ENCODE data around the gene METTL6. TPM values are rescaled to one million over a fixed set of nuclear protein-coding genes. Genes with fewer than 3 reads are reported as not detected.
A peak's percentile ranks its signal among the peaks of the same experiment; 100 is the strongest.

Gene METTL6
- total and polyA plus RNA-seq, 10 of the 15 experiments (the other 5 are each of a cell fraction or from before 2014, with no cell fraction given): 13.8 to 29.6 (median 20.8) TPM

- TF ChIP-seq IRF3 (IDR thresholded peaks at IDR 0.05) (0 out of 2 replicates have a peak, but pooled peaks have one; percentile 49), IKZF1 (conservative IDR thresholded peaks at IDR 0.05) (peak; percentile 46), STAT1 (conservative IDR thresholded peaks at IDR 0.05) (0 out of 2 replicates have a peak, but pooled peaks have one; percentile 75), RELA (IDR thresholded peaks at IDR 0.05; ENCODE audit: borderline replicate concordance, partially characterized antibody) (peak; percentile 81), WRNIP1 (IDR thresholded peaks at IDR 0.05; ENCODE audit: borderline replicate concordance, low read depth, low read length) (no peak)
These were observed 49.2 kb downstream of the METTL6 start (continued) for GRCh38 chr3:15377961-15378791.

DNA sequence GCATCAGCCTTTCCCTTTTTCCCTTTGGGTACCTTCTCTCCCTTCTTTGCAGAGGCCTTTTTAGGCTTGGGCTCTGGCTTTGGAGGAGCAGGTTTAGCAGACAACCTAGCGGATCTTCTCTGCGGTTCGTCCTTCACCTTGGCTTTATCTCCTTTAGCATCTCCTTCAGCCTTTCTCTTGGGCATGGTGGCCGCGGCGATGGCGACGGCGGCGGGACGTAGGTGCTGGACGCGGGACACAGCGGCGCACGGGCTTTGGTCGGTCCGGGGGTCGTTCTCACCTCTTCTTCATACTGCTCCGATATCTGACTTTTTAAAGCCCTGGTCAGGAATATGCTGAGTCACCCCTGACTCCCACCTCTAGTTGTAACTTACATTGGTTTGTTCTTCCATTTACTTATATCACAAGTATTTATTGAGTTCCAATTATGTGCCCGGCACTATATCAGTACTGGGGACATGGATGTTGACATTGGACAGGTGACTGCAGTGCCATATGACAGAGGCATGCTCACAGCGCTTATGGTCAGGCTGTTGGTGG lies 51.8 kb downstream of the METTL6 start:
- WGBS (ENCODE audit: insufficient coverage, insufficient replicate concordance, low lambda C conversion rate, missing lambda C conversion rate): 92% methylated on average over 22 of the region's 22 CpGs
- SMC1A ChIA-PET (ENCODE audit: uncharacterized antibody, unreplicated experiment): interaction anchor here (1.3 to 7.0 kb wide), 3 partner anchors 10 to 107 kb away, joined by 3 to 136 read pairs (median 9); no protein-coding TSS in a partner anchor
- Histone ChIP-seq H3K79me2 (ENCODE audit: control insufficient read depth, insufficient read depth, low read length) (no peaks in the 10 kb centered on the region), H3K4me3 (no peak overlapping the region), H3K4me1 (ENCODE audit: control insufficient read depth, insufficient read depth, low read length) (peaks cover 3% of the 10 kb centered on the region), H3K9ac (ENCODE audit: control insufficient read depth, insufficient read depth, low read length) (no peak overlapping the region), H3K9me3 (replicated peaks; ENCODE audit: control insufficient read depth, insufficient read depth, low read length) (no peaks in the 10 kb centered on the region), H3K36me3 (ENCODE audit: control insufficient read depth in 2 of 2, insufficient read depth in 2 of 2, low read length in 1 of 2) (no peaks in the 10 kb centered on the region), H4K20me1 (ENCODE audit: control insufficient read depth, insufficient read depth) (no peaks in the 10 kb centered on the region), H3K4me2 (ENCODE audit: control insufficient read depth, insufficient read depth) (no peak overlapping the region), H3K27ac (ENCODE audit: control insufficient read depth, insufficient read depth) (no peak overlapping the region), H3K27me3 (replicated peaks in 1 of 2; ENCODE audit: control insufficient read depth in 2 of 2, insufficient read depth in 2 of 2, low read length in 1 of 2) (no peaks in the 10 kb centered on the region), H2AFZ (ENCODE audit: control insufficient read depth, low read depth, low read length) (no peak overlapping the region)
- BruUV-seq (replicated peaks): no TSS peak
- RAD21 ChIA-PET (ENCODE audit: unreplicated experiment): interaction anchor here (0.7 to 7.8 kb wide), 3 partner anchors 14 to 107 kb away, joined by 3 to 137 read pairs (median 7); no protein-coding TSS in a partner anchor
- POLR2A ChIA-PET: no interaction called here
- TF ChIP-seq YY1 (IDR thresholded peaks at IDR 0.05; ENCODE audit: low read depth, low read length): no peak
- no peak for TF ChIP-seq CREB1 (IDR thresholded peaks at IDR 0.05; ENCODE audit: low read depth)
- no peak for TF ChIP-seq MEF2B (IDR thresholded peaks at IDR 0.05; ENCODE audit: partially characterized antibody, poor library complexity, severe bottlenecking)
- TF ChIP-seq POLR2A (IDR thresholded peaks at IDR 0.05; ENCODE audit: low read depth, low read length): no peak
- no peak for TF ChIP-seq NFIC (IDR thresholded peaks at IDR 0.05; ENCODE audit: low read depth, low read length)
- no peak for TF ChIP-seq STAT3 (IDR thresholded peaks at IDR 0.05; ENCODE audit: low read depth, low read length)
- no peak for TF ChIP-seq TARDBP (IDR thresholded peaks at IDR 0.05; ENCODE audit: borderline replicate concordance)
- TF ChIP-seq BCLAF1 (IDR thresholded peaks at IDR 0.05): no peak
- intact Hi-C loops (cut with micrococcal nuclease; ENCODE audit: unreplicated experiment): no loop called here
- in situ Hi-C loops (cut with MboI): no loop called here
- DNase-seq (ENCODE audit: low read depth, low spot score): no peak
- CTCF ChIA-PET: interaction anchor here (0.6 to 11.0 kb wide), 4 partner anchors 67 to 256 kb away, joined by 3 to 228 read pairs (median 5); no protein-coding TSS in a partner anchor
- no peak for ATAC-seq
- FAIRE-seq: no peak
